ENCODE measurements around the gene CYP3A5. TPM values are rescaled to one million over a fixed set of nuclear protein-coding genes. Genes with fewer than 3 reads are reported as not detected.

The CYP3A5 gene
- total and polyA plus RNA-seq, 11 donors, result 0.06 to 0.52 (median 0.23) TPM; not detected in 6

DNA sequence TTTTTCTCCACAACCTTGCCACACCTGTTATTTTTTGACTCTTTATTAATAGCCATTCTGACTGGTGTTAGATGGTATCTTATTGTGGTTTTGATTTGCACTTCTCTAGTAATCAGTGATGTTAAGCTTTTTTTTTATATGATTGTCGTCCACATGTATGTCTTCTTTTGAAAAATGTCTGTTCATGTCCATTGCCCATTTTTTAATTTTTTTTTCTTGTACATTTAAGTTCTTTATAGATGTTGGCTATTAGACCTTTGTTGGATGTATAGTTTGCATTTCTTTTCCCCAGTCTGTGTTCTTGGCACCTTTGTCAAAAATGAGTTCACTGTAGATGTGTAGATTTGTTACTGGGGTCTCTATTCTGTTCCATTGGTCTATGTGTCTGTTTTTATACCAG lies 34.2 kb downstream of the CYP3A5 start:
- no peak for DNase-seq
- H3K9me3 ChIP-seq, result peaks cover 0 to 12% (median 0%) of the 10 kb centered on the region in 12 donors
- intact Hi-C loops (cut with DNase I), result no loop called here
- no peaks in the 10 kb centered on the region for H3K27me3 ChIP-seq
- 96 to 100% (median 97%) methylated on average over 1 of the region's 1 CpG for WGBS, 4 donors
- H3K4me3 ChIP-seq, result no peak overlapping the region
- TF ChIP-seq POLR2A (IDR thresholded peaks at IDR 0.05), result no peak
- TF ChIP-seq, protein P1, sequence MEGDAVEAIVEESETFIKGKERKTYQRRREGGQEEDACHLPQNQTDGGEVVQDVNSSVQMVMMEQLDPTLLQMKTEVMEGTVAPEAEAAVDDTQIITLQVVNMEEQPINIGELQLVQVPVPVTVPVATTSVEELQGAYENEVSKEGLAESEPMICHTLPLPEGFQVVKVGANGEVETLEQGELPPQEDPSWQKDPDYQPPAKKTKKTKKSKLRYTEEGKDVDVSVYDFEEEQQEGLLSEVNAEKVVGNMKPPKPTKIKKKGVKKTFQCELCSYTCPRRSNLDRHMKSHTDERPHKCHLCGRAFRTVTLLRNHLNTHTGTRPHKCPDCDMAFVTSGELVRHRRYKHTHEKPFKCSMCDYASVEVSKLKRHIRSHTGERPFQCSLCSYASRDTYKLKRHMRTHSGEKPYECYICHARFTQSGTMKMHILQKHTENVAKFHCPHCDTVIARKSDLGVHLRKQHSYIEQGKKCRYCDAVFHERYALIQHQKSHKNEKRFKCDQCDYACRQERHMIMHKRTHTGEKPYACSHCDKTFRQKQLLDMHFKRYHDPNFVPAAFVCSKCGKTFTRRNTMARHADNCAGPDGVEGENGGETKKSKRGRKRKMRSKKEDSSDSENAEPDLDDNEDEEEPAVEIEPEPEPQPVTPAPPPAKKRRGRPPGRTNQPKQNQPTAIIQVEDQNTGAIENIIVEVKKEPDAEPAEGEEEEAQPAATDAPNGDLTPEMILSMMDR (IDR thresholded peaks at IDR 0.05), result no peak
- H3K27ac ChIP-seq, result no peak overlapping the region
- H3K36me3 ChIP-seq, result peaks cover 0 to 19% (median 4%) of the 10 kb centered on the region in 9 donors
- ATAC-seq, result no peak
- no peaks in the 10 kb centered on the region for H3K4me1 ChIP-seq

- H3K27ac ChIP-seq, result no peak overlapping the region
- H3K4me3 ChIP-seq, result no peak overlapping the region
- peaks cover 0 to 17% (median 4%) of the 10 kb centered on the region in 9 donors for H3K36me3 ChIP-seq
- intact Hi-C loops (cut with DNase I), result no loop called here
- no peak for ATAC-seq
- H3K27me3 ChIP-seq, result no peaks in the 10 kb centered on the region
- TF ChIP-seq, protein P1 (IDR thresholded peaks at IDR 0.05), result no peak
- no peak for TF ChIP-seq POLR2A (IDR thresholded peaks at IDR 0.05)
- DNase-seq, result no peak
- H3K4me1 ChIP-seq, result no peaks in the 10 kb centered on the region
- H3K9me3 ChIP-seq, result peaks cover 0 to 12% (median 0%) of the 10 kb centered on the region in 12 donors
- WGBS, 4 donors, result 95 to 98% (median 97%) methylated on average over 3 of the region's 3 CpGs
Measured at GRCh38 chr7:99644431-99644830, 35.4 kb downstream of the CYP3A5 start.

- 80 to 94% (median 86%) methylated on average over 2 of the region's 2 CpGs for WGBS, 4 donors
- peaks cover 0 to 25% (median 11%) of the 10 kb centered on the region in 9 donors for H3K36me3 ChIP-seq
- TF ChIP-seq, protein P1 (IDR thresholded peaks at IDR 0.05), result no peak
- no peak for TF ChIP-seq POLR2A (IDR thresholded peaks at IDR 0.05)
- no peaks in the 10 kb centered on the region for H3K4me1 ChIP-seq
- no peak overlapping the region for H3K4me3 ChIP-seq
- H3K9me3 ChIP-seq, result peaks cover 0 to 12% (median 0%) of the 10 kb centered on the region in 12 donors
- no peaks in the 10 kb centered on the region for H3K27me3 ChIP-seq
- DNase-seq, result no peak
- no peak for ATAC-seq
- no peak overlapping the region for H3K27ac ChIP-seq
- intact Hi-C loops (cut with DNase I), result no loop called here
Measured at GRCh38 chr7:99643464-99643863, 36.3 kb downstream of the CYP3A5 start.

DNA sequence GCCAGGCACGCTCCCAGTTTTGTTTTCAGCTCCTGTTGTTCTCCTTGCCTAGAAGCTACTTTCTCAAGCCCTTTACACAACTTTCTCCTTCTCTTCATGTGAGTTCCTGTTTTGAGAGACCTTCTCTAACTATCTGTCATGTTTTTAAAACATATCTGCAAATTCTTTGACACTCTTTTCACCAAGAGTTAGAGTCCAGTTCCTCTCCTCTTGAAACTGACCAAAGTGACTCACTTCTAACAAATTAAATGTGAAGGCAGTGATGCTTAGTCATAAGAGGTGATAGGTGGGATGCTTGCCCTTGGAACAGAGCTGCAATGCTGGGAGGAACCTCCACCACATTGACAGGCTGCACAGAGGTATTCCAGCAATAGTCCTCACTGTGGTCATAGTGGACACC lies 37.8 kb downstream of the CYP3A5 start:
- intact Hi-C loops (cut with DNase I), result no loop called here
- Histone ChIP-seq H3K27ac (no peak overlapping the region), H3K4me3 (no peak overlapping the region), H3K27me3 (no peaks in the 10 kb centered on the region), H3K36me3 (peaks cover 0 to 27% (median 11%) of the 10 kb centered on the region in 9 donors), H3K4me1 (no peaks in the 10 kb centered on the region), H3K9me3 (peaks cover 0 to 12% (median 0%) of the 10 kb centered on the region in 12 donors)
- WGBS, 4 donors, result 92 to 100% (median 95%) methylated on average over 1 of the region's 1 CpG
- DNase-seq (no peak), ATAC-seq (no peak)
- no peak for TF ChIP-seq POLR2A (IDR thresholded peaks at IDR 0.05)
- TF ChIP-seq, protein P1 (IDR thresholded peaks at IDR 0.05), result no peak
